ENCODE measurements around the gene PLLP.

PLLP gene

DNA sequence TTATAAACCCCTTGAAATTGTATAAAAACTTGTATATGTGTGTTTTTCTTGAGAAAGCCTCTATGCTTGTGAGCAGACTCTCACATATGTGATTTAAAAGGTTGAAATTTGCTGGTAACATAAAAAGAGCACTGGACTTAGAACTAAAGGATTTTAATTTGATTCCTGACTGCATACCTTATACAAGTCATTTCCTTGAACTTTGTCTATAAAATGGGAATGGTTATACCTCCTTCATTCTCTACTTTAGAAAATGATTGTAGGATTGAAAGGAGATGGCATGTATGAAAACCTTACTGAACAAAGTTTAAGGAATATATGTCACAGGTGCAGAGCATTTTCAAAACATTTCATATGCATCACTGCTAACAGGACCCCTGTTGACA, 49.8 kb downstream of the PLLP start (continued):
- TF ChIP-seq, protein P1, sequence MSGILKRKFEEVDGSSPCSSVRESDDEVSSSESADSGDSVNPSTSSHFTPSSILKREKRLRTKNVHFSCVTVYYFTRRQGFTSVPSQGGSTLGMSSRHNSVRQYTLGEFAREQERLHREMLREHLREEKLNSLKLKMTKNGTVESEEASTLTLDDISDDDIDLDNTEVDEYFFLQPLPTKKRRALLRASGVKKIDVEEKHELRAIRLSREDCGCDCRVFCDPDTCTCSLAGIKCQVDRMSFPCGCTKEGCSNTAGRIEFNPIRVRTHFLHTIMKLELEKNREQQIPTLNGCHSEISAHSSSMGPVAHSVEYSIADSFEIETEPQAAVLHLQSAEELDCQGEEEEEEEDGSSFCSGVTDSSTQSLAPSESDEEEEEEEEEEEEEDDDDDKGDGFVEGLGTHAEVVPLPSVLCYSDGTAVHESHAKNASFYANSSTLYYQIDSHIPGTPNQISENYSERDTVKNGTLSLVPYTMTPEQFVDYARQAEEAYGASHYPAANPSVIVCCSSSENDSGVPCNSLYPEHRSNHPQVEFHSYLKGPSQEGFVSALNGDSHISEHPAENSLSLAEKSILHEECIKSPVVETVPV (CRISPR knock-in tag; IDR thresholded peaks at IDR 0.05) = no peak

DNA sequence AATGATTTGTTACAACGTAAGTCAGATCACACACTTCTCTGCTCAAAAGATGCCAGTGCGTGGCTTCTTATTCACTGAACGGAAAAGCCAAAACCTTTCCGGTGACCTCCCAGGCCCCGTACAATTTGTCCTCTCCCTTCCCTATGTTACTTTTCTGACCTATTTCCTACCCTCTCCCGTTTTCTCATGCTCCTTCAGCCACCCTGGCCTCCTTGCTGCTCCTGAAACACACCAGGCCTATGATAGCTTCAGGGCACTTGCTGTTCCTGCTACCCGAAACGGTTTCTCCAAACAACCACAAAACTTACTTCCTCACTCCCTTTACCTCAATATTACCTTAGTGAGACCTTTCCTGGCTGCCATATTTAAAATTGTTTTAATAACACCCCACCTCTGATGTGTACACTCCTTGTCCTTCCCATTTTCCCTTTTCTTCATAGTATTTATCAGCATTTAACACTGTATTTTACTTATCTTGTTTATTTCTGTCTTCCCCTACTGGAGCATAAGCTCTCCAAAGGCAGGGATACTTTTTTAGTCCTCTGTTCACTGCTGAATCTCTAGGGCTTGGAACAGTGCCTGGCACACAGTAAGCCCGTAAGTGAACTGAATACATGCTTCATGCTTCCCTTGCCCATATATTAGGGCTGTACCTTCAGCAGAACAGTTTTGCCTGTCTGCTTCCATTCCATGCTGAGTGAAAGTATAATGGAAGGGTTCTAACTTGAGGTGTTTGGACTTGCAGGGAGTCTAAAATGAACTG, 50.3 kb downstream of the PLLP start:
- TF ChIP-seq ZFP30 (CRISPR knock-in tag; IDR thresholded peaks at IDR 0.05) (no peak), PPARA (CRISPR knock-in tag; IDR thresholded peaks at IDR 0.05; ENCODE audit: borderline replicate concordance) (no peak), RARB (CRISPR knock-in tag; IDR thresholded peaks at IDR 0.05) (no peak), ZFP3 (CRISPR knock-in tag; IDR thresholded peaks at IDR 0.05) (no peak), ZNF565 (CRISPR knock-in tag; conservative IDR thresholded peaks at IDR 0.05; ENCODE audit: low read depth) (no peak), ARNTL (CRISPR knock-in tag; IDR thresholded peaks at IDR 0.05; ENCODE audit: borderline replicate concordance, low read depth) (no peak), ZNF8 (CRISPR knock-in tag; IDR thresholded peaks at IDR 0.05) (no peak), SNAI2 (CRISPR knock-in tag; IDR thresholded peaks at IDR 0.05) (no peak)
- TF ChIP-seq, protein P1 (CRISPR knock-in tag; IDR thresholded peaks at IDR 0.05) = no peak
- TF ChIP-seq, protein P2, sequence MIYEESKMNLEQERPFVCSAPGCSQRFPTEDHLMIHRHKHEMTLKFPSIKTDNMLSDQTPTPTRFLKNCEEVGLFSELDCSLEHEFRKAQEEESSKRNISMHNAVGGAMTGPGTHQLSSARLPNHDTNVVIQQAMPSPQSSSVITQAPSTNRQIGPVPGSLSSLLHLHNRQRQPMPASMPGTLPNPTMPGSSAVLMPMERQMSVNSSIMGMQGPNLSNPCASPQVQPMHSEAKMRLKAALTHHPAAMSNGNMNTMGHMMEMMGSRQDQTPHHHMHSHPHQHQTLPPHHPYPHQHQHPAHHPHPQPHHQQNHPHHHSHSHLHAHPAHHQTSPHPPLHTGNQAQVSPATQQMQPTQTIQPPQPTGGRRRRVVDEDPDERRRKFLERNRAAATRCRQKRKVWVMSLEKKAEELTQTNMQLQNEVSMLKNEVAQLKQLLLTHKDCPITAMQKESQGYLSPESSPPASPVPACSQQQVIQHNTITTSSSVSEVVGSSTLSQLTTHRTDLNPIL (CRISPR knock-in tag; IDR thresholded peaks at IDR 0.05; ENCODE audit: low read depth) = no peak
- TF ChIP-seq, protein P3, sequence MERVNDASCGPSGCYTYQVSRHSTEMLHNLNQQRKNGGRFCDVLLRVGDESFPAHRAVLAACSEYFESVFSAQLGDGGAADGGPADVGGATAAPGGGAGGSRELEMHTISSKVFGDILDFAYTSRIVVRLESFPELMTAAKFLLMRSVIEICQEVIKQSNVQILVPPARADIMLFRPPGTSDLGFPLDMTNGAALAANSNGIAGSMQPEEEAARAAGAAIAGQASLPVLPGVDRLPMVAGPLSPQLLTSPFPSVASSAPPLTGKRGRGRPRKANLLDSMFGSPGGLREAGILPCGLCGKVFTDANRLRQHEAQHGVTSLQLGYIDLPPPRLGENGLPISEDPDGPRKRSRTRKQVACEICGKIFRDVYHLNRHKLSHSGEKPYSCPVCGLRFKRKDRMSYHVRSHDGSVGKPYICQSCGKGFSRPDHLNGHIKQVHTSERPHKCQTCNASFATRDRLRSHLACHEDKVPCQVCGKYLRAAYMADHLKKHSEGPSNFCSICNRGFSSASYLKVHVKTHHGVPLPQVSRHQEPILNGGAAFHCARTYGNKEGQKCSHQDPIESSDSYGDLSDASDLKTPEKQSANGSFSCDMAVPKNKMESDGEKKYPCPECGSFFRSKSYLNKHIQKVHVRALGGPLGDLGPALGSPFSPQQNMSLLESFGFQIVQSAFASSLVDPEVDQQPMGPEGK (CRISPR knock-in tag; IDR thresholded peaks at IDR 0.05; ENCODE audit: borderline replicate concordance) = no peak
- ATAC-seq = no peak

DNA sequence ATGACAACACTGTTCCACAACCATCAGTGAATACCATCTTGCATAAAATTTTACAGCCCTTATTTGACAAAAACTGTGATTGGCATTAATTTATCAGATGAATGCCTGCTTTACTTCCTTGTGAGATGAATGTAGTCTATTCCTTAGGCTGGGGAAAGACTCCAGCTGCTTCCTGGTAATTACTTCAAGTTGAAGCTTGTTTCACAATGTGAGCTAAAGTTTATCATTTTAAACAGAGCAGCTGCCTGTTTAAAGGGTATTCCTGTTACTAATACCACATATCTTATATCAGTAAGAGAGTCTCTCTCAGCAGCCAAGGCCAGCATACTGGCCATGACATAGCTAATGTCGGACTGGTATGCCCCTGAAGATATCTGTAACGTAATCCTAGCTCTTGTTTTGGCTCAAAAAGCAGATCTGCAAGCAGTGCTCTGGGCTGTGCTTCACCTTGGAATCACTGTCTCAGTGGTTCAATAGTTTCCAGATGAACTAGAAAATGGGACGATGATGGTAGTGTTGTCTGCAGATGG, 52.6 kb downstream of the PLLP start:
- ATAC-seq = no peak
- TF ChIP-seq TOX (CRISPR knock-in tag; IDR thresholded peaks at IDR 0.05; ENCODE audit: borderline replicate concordance) (no peak), OSR1 (CRISPR knock-in tag; IDR thresholded peaks at IDR 0.05) (no peak), PPARA (CRISPR knock-in tag; IDR thresholded peaks at IDR 0.05; ENCODE audit: borderline replicate concordance) (no peak), ISL1 (CRISPR knock-in tag; IDR thresholded peaks at IDR 0.05) (no peak), ZNF8 (CRISPR knock-in tag; IDR thresholded peaks at IDR 0.05) (no peak)

DNA sequence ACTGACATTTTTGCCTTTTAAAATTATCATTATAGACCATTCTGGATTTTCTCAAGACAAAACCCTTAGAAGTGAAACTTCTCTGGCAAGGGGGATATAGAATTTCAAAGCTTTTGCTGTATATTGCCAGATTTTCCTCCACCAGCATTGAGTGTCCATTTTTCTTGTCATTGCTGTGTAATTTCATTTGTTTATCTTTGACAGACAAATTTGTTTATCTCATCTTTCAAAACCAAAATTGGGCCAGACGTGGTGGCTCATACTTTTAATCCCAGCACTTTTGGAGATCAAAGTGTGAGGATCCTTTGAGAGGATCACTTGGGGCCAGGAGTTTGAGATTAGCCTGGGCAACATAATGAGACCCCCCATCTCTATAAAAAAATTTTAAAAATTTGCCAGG, 55.4 kb downstream of the PLLP start:
- TF ChIP-seq GLIS3 (CRISPR knock-in tag; IDR thresholded peaks at IDR 0.05) (no peak), ZNF8 (CRISPR knock-in tag; IDR thresholded peaks at IDR 0.05) (no peak), ESRRG (CRISPR knock-in tag; IDR thresholded peaks at IDR 0.05) (no peak)
- ATAC-seq = no peak

DNA sequence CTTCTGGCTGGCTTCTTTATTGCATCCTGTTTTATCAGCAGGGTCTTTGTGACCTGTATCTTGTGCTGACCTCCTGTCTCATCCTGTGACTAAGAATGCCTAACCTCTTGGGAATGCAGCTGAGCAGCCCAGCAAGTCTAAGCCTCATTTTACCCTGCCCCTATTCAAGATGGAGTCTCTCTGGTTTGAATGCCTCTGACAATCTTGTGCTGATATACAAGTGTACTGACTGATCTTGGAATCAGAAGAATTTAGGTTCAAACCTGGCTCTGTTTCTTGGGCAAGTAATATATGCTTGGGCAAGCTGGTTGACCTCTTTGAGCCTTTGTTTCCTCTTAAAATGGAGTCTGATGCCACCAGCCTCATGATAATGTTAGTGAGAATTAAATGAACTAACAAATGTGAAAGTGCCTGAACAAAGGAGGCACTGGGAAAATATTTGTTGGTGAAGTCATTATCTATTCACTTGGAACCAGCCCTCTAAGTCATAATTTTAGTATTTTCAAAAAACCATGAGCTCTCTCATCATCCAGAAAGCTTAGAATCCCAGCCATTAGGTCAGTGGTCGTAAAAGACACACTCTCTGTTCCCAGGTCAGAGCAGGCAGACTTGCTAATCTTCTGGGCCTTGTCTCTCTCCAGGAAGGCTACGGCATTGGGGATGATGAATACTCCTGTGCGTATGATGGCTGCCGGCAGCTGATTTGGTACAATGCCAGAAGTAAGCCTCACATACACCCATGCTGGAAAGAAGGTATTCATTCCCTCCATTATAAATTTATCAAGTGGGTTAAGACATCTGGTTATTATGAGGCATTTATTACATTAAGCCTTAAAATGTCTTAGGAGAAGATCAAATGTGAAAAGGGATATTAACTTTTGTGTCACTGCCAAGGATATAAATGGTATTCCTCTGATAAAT, 57.5 kb downstream of the PLLP start:
- peak; percentile 93 for ATAC-seq
- TF ChIP-seq ISL1 (CRISPR knock-in tag; IDR thresholded peaks at IDR 0.05) (peak; percentile 63), CSDC2 (CRISPR knock-in tag; IDR thresholded peaks at IDR 0.05) (peak; percentile 86; the same call in 1 of the 2 replicates), ARNTL (CRISPR knock-in tag; IDR thresholded peaks at IDR 0.05; ENCODE audit: borderline replicate concordance, low read depth) (no peak), SNAI2 (CRISPR knock-in tag; IDR thresholded peaks at IDR 0.05) (0 out of 2 replicates have a peak, but pooled peaks have one; percentile 82), TOX (CRISPR knock-in tag; IDR thresholded peaks at IDR 0.05; ENCODE audit: borderline replicate concordance) (no peak), ZC3H10 (CRISPR knock-in tag; IDR thresholded peaks at IDR 0.05) (0 out of 2 replicates have a peak, but pooled peaks have one; percentile 40), ZFP3 (CRISPR knock-in tag; IDR thresholded peaks at IDR 0.05) (peak; percentile 67)
- TF ChIP-seq, protein P3 (CRISPR knock-in tag; IDR thresholded peaks at IDR 0.05; ENCODE audit: borderline replicate concordance) = no peak
- TF ChIP-seq, protein P4, sequence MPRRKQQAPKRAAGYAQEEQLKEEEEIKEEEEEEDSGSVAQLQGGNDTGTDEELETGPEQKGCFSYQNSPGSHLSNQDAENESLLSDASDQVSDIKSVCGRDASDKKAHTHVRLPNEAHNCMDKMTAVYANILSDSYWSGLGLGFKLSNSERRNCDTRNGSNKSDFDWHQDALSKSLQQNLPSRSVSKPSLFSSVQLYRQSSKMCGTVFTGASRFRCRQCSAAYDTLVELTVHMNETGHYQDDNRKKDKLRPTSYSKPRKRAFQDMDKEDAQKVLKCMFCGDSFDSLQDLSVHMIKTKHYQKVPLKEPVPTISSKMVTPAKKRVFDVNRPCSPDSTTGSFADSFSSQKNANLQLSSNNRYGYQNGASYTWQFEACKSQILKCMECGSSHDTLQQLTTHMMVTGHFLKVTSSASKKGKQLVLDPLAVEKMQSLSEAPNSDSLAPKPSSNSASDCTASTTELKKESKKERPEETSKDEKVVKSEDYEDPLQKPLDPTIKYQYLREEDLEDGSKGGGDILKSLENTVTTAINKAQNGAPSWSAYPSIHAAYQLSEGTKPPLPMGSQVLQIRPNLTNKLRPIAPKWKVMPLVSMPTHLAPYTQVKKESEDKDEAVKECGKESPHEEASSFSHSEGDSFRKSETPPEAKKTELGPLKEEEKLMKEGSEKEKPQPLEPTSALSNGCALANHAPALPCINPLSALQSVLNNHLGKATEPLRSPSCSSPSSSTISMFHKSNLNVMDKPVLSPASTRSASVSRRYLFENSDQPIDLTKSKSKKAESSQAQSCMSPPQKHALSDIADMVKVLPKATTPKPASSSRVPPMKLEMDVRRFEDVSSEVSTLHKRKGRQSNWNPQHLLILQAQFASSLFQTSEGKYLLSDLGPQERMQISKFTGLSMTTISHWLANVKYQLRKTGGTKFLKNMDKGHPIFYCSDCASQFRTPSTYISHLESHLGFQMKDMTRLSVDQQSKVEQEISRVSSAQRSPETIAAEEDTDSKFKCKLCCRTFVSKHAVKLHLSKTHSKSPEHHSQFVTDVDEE (CRISPR knock-in tag; IDR thresholded peaks at IDR 0.05) = peak; percentile 47

Data from SK-N-SH treated with all-trans-retinoic acid at 6 μM for 48 hours (cell line).